Choroid plexus epithelial cell (primary cell): ENCODE data around the gene BSND.
"Not testable (repeated sequence)": the region's sequence is repeated elsewhere in the genome, so short reads cannot be mapped to it uniquely, and the experiment has no call there.

Experiments used
- DNase-seq: peaks from one replicate; pipeline ENCODE4 v3.0.0-alpha.2; 2010; ENCODE audit warnings: low read depth
- H3K4me3 ChIP-seq: 2 replicates; pipeline ENCODE4 v1.5.1; 2011; ENCODE audit warnings: low read depth, mild to moderate bottlenecking, control low read depth, low read length, moderate library complexity
- CTCF ChIP-seq: conservative IDR thresholded peaks from 2 replicates; pipeline ENCODE4 v1.5.1; 2011; ENCODE audit warnings: low read depth, mild to moderate bottlenecking, control low read depth, inconsistent platforms, low read length, moderate library complexity

Gene BSND

GRCh38 chr1:55015731-55016620 lies 17.2 kb downstream of the BSND start:
- TF ChIP-seq CTCF: no peak
- H3K4me3 ChIP-seq: no peak overlapping the region
- no peak for DNase-seq

- no peak for DNase-seq
- TF ChIP-seq CTCF: no peak
- no peak overlapping the region for H3K4me3 ChIP-seq
Measured at GRCh38 chr1:55018395-55018794, 19.7 kb downstream of the BSND start.

- peak; percentile 92 for TF ChIP-seq CTCF
- H3K4me3 ChIP-seq: no peak overlapping the region
- peak; percentile 91 for DNase-seq
Measured at GRCh38 chr1:55021942-55022546, 23.3 kb downstream of the BSND start.

- DNase-seq, H3K4me3 ChIP-seq: not testable (repeated sequence)
Measured at GRCh38 chr1:55024163-55024562, 25.4 kb downstream of the BSND start.

GRCh38 chr1:55026682-55027081 lies 27.9 kb downstream of the BSND start:
- not testable (repeated sequence) for H3K4me3 ChIP-seq

GRCh38 chr1:55031098-55031497 lies 32.4 kb downstream of the BSND start:
- DNase-seq, H3K4me3 ChIP-seq: not testable (repeated sequence)

More at GRCh38 chr1:55026682-55027081, 27.9 kb downstream of the BSND start:
- not testable (repeated sequence) for DNase-seq

- DNase-seq: no peak
- TF ChIP-seq CTCF: no peak
- H3K4me3 ChIP-seq: no peak overlapping the region
Measured at GRCh38 chr1:55033265-55033614, 34.5 kb downstream of the BSND start.

- no peak for DNase-seq
- no peak overlapping the region for H3K4me3 ChIP-seq
- no peak for TF ChIP-seq CTCF
Measured at GRCh38 chr1:55034476-55035133, 35.9 kb downstream of the BSND start.
